ENCODE data around the gene BLOC1S5. TPM values are rescaled to one million over a fixed set of nuclear protein-coding genes. Genes with fewer than 3 reads are reported as not detected.

The BLOC1S5 gene
- total and polyA plus RNA-seq, 2 of the 13 experiments (the other 11 are each of a cell fraction or from before 2014, with no cell fraction given): 10.5 to 41.5 TPM

DNA sequence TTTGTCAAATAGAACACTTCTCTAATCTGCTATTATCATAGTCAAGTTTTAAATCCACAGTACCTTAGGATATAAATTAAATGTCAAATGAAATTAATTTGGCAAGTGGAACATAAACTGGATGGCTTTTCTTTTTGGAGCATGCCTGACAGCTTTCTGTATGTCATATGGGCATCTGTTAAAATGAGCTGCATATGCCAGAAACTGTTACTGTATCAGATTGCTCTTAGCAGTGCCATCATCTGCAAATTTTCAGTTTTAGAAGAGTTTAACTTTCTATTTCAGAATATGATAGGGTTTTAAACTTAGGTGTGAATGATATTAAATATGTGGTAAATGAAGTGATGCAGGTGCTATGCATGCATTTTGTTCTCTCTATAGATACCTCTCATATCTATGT lies 41.6 kb upstream of the BLOC1S5 start:
- in situ Hi-C loops (cut with HindIII; ENCODE audit: extremely low pct_ligation_motif_present, low pct_unique_long_range_greater_than_20kb) (no loop called here), intact Hi-C loops (cut with micrococcal nuclease; ENCODE audit: unreplicated experiment) (loop anchor here (10.0 kb wide), 1 partner anchor 329 kb away; the partner anchor contains the start of gene SLC35B3)
- no peak overlapping the region for H3K4me3 ChIP-seq (replicated peaks in 1 of 3; ENCODE audit: insufficient read depth in 1 of 3, low read depth in 2 of 3, low read length in 3 of 3)
- no peak for TF ChIP-seq KDM3A (CRISPR knock-in tag; IDR thresholded peaks at IDR 0.05; ENCODE audit: low read depth)
- no peak for TF ChIP-seq ZNF616 (CRISPR knock-in tag; IDR thresholded peaks at IDR 0.05; ENCODE audit: low read depth)
- TF ChIP-seq ZNF530 (CRISPR knock-in tag; IDR thresholded peaks at IDR 0.05; ENCODE audit: low read depth): no peak
- TF ChIP-seq, protein P1, sequence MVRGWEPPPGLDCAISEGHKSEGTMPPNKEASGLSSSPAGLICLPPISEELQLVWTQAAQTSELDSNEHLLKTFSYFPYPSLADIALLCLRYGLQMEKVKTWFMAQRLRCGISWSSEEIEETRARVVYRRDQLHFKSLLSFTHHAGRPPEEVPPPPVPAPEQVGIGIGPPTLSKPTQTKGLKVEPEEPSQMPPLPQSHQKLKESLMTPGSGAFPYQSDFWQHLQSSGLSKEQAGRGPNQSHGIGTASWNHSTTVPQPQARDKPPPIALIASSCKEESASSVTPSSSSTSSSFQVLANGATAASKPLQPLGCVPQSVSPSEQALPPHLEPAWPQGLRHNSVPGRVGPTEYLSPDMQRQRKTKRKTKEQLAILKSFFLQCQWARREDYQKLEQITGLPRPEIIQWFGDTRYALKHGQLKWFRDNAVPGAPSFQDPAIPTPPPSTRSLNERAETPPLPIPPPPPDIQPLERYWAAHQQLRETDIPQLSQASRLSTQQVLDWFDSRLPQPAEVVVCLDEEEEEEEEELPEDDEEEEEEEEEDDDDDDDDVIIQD (CRISPR knock-in tag; IDR thresholded peaks at IDR 0.05; ENCODE audit: low read depth): no peak
- TF ChIP-seq NAIF1 (CRISPR knock-in tag; IDR thresholded peaks at IDR 0.05; ENCODE audit: borderline replicate concordance): no peak
- no peak for TF ChIP-seq HOXD1 (CRISPR knock-in tag; IDR thresholded peaks at IDR 0.05)
- no peak for TF ChIP-seq RBFOX2 (IDR thresholded peaks at IDR 0.05; ENCODE audit: low read depth, low read length)
- TF ChIP-seq PRMT3 (CRISPR knock-in tag; IDR thresholded peaks at IDR 0.05; ENCODE audit: borderline replicate concordance, low read depth): no peak
- no peak for TF ChIP-seq ZNF878 (CRISPR knock-in tag; IDR thresholded peaks at IDR 0.05)
- no peak for TF ChIP-seq EEA1 (CRISPR knock-in tag; IDR thresholded peaks at IDR 0.05; ENCODE audit: borderline replicate concordance)
- no peak for TF ChIP-seq NCOA1 (CRISPR knock-in tag; IDR thresholded peaks at IDR 0.05)
- TF ChIP-seq ZFP1 (CRISPR knock-in tag; IDR thresholded peaks at IDR 0.05): no peak
- no peak overlapping the region for H3K4me2 ChIP-seq (ENCODE audit: low read depth, low read length)
- no TSS peak for BruUV-seq (replicated peaks)
- ATAC-seq: no peak
- peaks cover 0 to 5% of the 10 kb centered on the region in 2 experiments; a peak in 1 of 5 replicates for H3K27me3 ChIP-seq (ENCODE audit: control insufficient read depth in 1 of 2, insufficient read depth in 2 of 2, low read length in 2 of 2)
- H3K4me1 ChIP-seq (ENCODE audit: insufficient read depth, low read length): peaks cover 47% of the 10 kb centered on the region
- CTCF ChIA-PET (ENCODE audit: low intra/inter-chr PET ratio, low total read pairs): no interaction called here
- peaks cover 15% of the 10 kb centered on the region for H3K79me2 ChIP-seq (ENCODE audit: insufficient read depth, low read length)
- H3K9me3 ChIP-seq (ENCODE audit: low read length): no peaks in the 10 kb centered on the region
- no peak overlapping the region for H2AFZ ChIP-seq (ENCODE audit: low read length)
- FAIRE-seq: no peak
- POLR2A ChIA-PET: no interaction called here
- H3K36me3 ChIP-seq (replicated peaks in 1 of 2; ENCODE audit: control insufficient read depth in 1 of 2, insufficient read depth in 2 of 2, low read length in 2 of 2): no peaks in the 10 kb centered on the region
- H3K27ac ChIP-seq (ENCODE audit: extremely low read length, insufficient read depth, low read length): no peak overlapping the region
- no peak for DNase-seq (ENCODE audit: low spot score)
- H4K20me1 ChIP-seq (ENCODE audit: insufficient read depth, low read length): no peaks in the 10 kb centered on the region
- H3K9ac ChIP-seq (ENCODE audit: insufficient read depth, low read depth, low read length): no peak overlapping the region
